Adipocyte (in vitro differentiated cells): ENCODE results near the gene REM1.
"Not testable (repeated sequence)": the region's sequence is repeated elsewhere in the genome, so short reads cannot be mapped to it uniquely, and the experiment has no call there.

ENCODE experiments used
- DNase-seq: peaks from one replicate; pipeline ENCODE4 v3.0.0-alpha.2; 2015; ENCODE audit warnings: low read depth
- H3K27me3 ChIP-seq: replicated peaks from 2 replicates; pipeline ENCODE4 v1.7.0; 2013; ENCODE audit warnings: mild to moderate bottlenecking, low read length, moderate library complexity; ENCODE audit not compliant: control insufficient read depth, insufficient read depth
- H3K36me3 ChIP-seq: 2 replicates; pipeline ENCODE4 v1.7.0; 2013; ENCODE audit warnings: low read length, mild to moderate bottlenecking, moderate library complexity; ENCODE audit not compliant: control insufficient read depth, insufficient read depth, severe bottlenecking
- H3K4me1 ChIP-seq: 2 replicates; pipeline ENCODE4 v1.7.0; 2013; ENCODE audit warnings: mild to moderate bottlenecking, low read length, moderate library complexity; ENCODE audit not compliant: control insufficient read depth, insufficient read depth
- H3K4me3 ChIP-seq: 2 replicates; pipeline ENCODE4 v1.7.0; 2013; ENCODE audit warnings: mild to moderate bottlenecking, low read length, moderate library complexity
- H3K9ac ChIP-seq: 2 replicates; pipeline ENCODE4 v1.7.0; 2013; ENCODE audit warnings: mild to moderate bottlenecking, low read length, moderate library complexity
- H3K9me3 ChIP-seq: 2 replicates; pipeline ENCODE4 v1.7.0; 2013; ENCODE audit warnings: mild to moderate bottlenecking, low read length, moderate library complexity; ENCODE audit not compliant: control insufficient read depth

Gene REM1

GRCh38 chr20:31515072-31515774 is 40.1 kb downstream of the REM1 start:
- H3K27me3 ChIP-seq, result no peaks in the 10 kb centered on the region
- H3K4me3 ChIP-seq, result peak overlapping the region; percentile 100
- peaks cover 23% of the 10 kb centered on the region for H3K4me1 ChIP-seq
- no peak for DNase-seq
- peaks cover 12% of the 10 kb centered on the region for H3K36me3 ChIP-seq
- H3K9ac ChIP-seq, result peak overlapping the region; percentile 98
- no peaks in the 10 kb centered on the region for H3K9me3 ChIP-seq

- Histone ChIP-seq H3K9me3 (no peaks in the 10 kb centered on the region), H3K36me3 (peaks cover 12% of the 10 kb centered on the region), H3K4me3 (peak overlapping the region; percentile 100), H3K9ac (peak overlapping the region; percentile 98), H3K27me3 (no peaks in the 10 kb centered on the region), H3K4me1 (peaks cover 23% of the 10 kb centered on the region)
- no peak for DNase-seq
Measured at GRCh38 chr20:31515775-31516107, 40.7 kb downstream of the REM1 start.

- DNase-seq, result no peak
- H3K27me3 ChIP-seq, result no peaks in the 10 kb centered on the region
- H3K36me3 ChIP-seq, result peaks cover 12% of the 10 kb centered on the region
- peak overlapping the region; percentile 100 for H3K4me3 ChIP-seq
- no peaks in the 10 kb centered on the region for H3K9me3 ChIP-seq
- H3K9ac ChIP-seq, result peak overlapping the region; percentile 98
- H3K4me1 ChIP-seq, result peaks cover 24% of the 10 kb centered on the region
Measured at GRCh38 chr20:31516166-31516565, 41.1 kb downstream of the REM1 start.

GRCh38 chr20:31516651-31517050 is 41.6 kb downstream of the REM1 start:
- no peaks in the 10 kb centered on the region for H3K27me3 ChIP-seq
- no peaks in the 10 kb centered on the region for H3K9me3 ChIP-seq
- H3K9ac ChIP-seq, result peak overlapping the region; percentile 98
- peaks cover 27% of the 10 kb centered on the region for H3K4me1 ChIP-seq
- no peak for DNase-seq
- H3K36me3 ChIP-seq, result peaks cover 12% of the 10 kb centered on the region
- peak overlapping the region; percentile 100 for H3K4me3 ChIP-seq

- H3K27me3 ChIP-seq, result no peaks in the 10 kb centered on the region
- peaks cover 33% of the 10 kb centered on the region for H3K4me1 ChIP-seq
- DNase-seq, result peak; percentile 83
- H3K9me3 ChIP-seq, result no peaks in the 10 kb centered on the region
- H3K9ac ChIP-seq, result peak overlapping the region; percentile 98
- peaks cover 16% of the 10 kb centered on the region for H3K36me3 ChIP-seq
- peak overlapping the region; percentile 100 for H3K4me3 ChIP-seq
Measured at GRCh38 chr20:31517373-31517772, 42.3 kb downstream of the REM1 start.

GRCh38 chr20:31521267-31521666 is 46.2 kb downstream of the REM1 start:
- H3K27me3 ChIP-seq, H3K9ac ChIP-seq, H3K4me3 ChIP-seq, H3K9me3 ChIP-seq, DNase-seq: not testable (repeated sequence)
- peaks cover 29% of the 10 kb centered on the region for H3K4me1 ChIP-seq
- peaks cover 16% of the 10 kb centered on the region for H3K36me3 ChIP-seq

GRCh38 chr20:31522731-31523130 is 47.6 kb downstream of the REM1 start:
- H3K4me3 ChIP-seq, result no peak overlapping the region
- no peak for DNase-seq
- peaks cover 19% of the 10 kb centered on the region for H3K4me1 ChIP-seq
- H3K36me3 ChIP-seq, result peaks cover 27% of the 10 kb centered on the region
- H3K9me3 ChIP-seq, result no peaks in the 10 kb centered on the region
- H3K9ac ChIP-seq, result peak overlapping the region; percentile 0
- no peaks in the 10 kb centered on the region for H3K27me3 ChIP-seq

- H3K9me3 ChIP-seq, result no peaks in the 10 kb centered on the region
- H3K4me1 ChIP-seq, result peaks cover 19% of the 10 kb centered on the region
- H3K27me3 ChIP-seq, result no peaks in the 10 kb centered on the region
- peaks cover 35% of the 10 kb centered on the region for H3K36me3 ChIP-seq
- no peak for DNase-seq
- H3K4me3 ChIP-seq, result no peak overlapping the region
- H3K9ac ChIP-seq, result no peak overlapping the region
Measured at GRCh38 chr20:31523361-31524283, 48.5 kb downstream of the REM1 start.

GRCh38 chr20:31527266-31527665 is 52.2 kb downstream of the REM1 start:
- H3K36me3 ChIP-seq, result peaks cover 56% of the 10 kb centered on the region
- no peaks in the 10 kb centered on the region for H3K9me3 ChIP-seq
- H3K4me3 ChIP-seq, result no peak overlapping the region
- H3K9ac ChIP-seq, result no peak overlapping the region
- DNase-seq, result no peak
- H3K4me1 ChIP-seq, result peaks cover 9% of the 10 kb centered on the region
- no peaks in the 10 kb centered on the region for H3K27me3 ChIP-seq
